Measurements from ENCODE around the gene ZFPL1. TPM values are rescaled to one million over a fixed set of nuclear protein-coding genes. Genes with fewer than 3 reads are reported as not detected.

The ZFPL1 gene
- total RNA-seq, 1 experiment from 2014 or later, result 42.6 TPM

DNA sequence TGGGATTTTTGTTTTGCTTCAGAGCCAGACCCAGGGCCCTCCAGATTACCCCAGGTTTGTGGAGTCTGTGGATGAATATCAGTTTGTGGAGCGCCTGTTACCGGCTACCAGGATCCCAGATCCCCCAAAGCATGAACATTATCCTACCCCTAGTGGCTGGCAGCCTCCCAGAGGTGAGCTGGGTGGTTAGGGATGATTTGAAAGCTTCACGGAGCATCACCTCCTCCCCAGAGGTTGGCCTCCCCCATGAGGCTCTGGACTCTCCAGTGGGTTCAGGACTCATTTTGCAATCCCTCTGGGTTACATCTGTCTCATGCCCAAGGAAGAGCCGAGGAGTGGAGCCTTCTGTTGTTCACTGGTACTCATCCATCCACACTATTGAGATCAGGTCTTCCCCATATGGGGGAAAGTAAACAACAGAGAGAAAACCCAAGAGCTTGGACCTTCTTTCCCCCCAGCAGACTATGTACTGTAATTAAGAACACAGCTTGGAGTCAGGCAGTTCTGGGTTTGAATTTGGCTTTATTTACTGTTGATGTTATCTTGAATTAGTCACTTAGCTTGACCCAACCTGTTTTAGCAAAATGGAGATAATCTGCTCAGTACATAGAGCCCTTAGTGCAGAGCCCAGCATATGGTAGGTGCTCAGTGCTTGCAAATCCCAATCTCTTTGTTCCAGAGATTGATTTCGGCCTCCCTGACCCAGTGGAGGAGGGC lies 40.6 kb downstream of the ZFPL1 start:
- in situ Hi-C loops (cut with HindIII; ENCODE audit: low sequenced_read_pairs), result no loop called here

GRCh38 chr11:65125197-65126056 lies 41.4 kb downstream of the ZFPL1 start:
- in situ Hi-C loops (cut with HindIII; ENCODE audit: low sequenced_read_pairs), result no loop called here
- no peak for DNase-seq (ENCODE audit: low spot score)

More for the DNA sequence above, 40.6 kb downstream of the ZFPL1 start:
- DNase-seq (ENCODE audit: low spot score), result no peak

DNA sequence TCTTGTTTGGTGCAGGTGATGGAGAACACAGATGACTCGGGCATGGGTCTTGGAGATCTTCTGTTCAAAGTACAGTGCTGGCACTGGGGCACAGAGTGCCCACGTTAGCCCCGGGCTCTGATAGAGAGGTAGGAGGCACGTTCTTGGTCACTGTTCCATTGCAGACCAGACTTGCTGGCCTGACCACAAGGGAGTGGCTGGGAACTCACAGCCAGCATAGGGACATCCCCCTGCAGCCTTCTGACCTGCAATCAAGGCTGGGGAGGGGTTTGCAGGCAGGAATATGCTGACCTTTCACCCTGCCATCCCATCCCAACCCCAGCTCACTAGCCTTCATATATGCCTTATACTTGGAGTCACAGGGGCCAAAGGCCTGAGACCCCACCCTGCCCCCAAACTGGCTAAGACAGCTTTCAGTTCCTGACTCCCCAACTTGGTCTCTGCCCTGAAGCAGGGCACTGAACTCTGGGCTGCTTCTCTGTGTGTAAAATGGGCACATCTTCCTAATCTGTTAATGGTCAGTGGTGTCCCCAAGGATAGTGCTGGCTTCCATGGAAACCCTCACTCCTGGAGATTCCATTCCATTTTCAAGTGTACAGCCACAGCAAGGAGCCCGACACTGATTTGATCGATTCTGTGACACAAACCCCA lies 42.7 kb downstream of the ZFPL1 start:
- in situ Hi-C loops (cut with HindIII; ENCODE audit: low sequenced_read_pairs), result no loop called here
- no peak for DNase-seq (ENCODE audit: low spot score)

- in situ Hi-C loops (cut with HindIII; ENCODE audit: low sequenced_read_pairs), result no loop called here
- no peak for DNase-seq (ENCODE audit: low spot score)
Observed at GRCh38 chr11:65127473-65128181, 43.6 kb downstream of the ZFPL1 start.

DNA sequence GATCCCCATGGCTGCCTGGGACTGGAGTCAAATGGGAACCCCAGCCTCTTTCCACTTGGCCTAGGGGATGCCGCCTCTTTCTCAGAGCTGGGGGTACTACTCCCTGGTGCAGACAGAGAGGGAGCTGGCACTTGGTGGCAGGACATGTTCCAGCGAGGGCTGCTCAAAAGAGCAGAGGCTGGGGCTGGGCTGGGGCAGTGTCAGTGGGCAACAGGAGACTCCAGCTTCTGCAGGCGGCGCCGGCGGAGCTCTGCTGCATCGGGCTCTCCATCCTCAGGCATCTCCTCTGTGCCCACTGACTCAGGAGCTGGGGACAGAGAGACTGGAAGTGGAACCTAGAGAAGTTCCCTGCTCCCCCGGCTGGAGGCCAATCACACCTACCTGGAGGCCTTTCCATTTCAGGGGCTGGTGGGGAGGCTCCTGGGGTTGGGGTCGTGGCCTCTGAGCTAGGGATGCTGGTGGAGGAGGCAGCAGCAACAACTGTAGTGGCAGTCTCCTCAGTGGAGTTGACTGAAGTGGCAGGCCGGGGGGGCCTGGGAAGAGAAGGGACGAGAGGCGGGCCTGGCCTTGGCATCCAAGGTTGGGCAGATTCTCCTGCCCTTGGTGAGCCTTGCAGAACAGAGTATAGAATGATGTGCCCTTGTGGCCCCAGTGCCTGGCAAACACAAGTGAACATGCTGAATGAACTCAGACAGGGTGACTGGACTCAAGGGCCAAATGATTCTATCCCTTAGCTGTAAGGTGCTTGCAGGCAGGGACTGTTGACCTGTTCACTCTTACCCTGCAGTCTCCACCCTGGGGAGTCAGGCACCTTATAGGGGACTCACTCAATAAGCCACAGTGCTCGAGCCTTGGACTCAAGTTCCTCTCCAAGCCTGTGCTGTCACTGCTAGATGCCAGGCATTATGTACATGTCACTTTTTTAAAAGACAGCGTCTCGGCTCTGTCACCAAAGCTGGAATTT lies 44.4 kb downstream of the ZFPL1 start:
- no peak for DNase-seq (ENCODE audit: low spot score)
- in situ Hi-C loops (cut with HindIII; ENCODE audit: low sequenced_read_pairs), result no loop called here

DNA sequence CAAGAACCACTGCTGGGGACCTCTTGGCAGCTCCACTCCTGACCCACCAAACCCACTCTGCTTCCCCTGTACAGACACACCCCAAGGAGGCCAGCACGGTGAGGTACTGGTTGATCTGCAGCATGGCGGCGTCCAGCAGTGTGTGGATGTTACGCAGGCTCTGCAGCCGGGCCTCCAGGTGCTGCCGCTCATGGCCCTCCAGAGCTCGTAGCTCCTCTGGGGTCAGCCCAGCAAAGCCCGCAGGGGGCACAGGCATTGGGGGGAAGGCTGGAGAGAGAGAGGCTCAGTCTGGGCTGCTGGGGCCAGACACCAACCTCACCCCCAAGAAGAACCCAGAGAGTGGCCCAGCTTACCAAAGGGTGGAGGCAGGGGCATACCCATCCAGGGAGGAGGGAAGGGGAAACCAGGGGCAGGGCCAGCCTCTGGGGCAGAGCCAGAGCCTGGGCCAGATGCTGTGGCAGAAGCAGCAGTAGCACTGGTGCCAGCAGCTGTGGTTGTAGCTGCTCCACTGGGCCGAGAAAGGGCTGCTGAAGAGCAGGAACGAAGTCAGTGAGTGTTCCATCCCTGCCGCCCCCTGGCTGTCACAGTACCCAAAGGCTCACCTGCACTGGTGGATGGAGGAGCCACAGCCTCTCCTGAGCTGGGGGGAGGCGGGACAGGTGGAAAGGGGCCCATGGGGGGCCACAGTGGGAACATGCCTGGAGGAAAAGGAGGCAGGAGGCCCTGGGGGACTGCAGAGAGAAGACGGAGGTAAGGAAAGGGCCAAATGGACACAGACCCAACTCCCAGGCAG lies 45.8 kb downstream of the ZFPL1 start:
- DNase-seq (ENCODE audit: low spot score), result no peak
- in situ Hi-C loops (cut with HindIII; ENCODE audit: low sequenced_read_pairs), result no loop called here

DNA sequence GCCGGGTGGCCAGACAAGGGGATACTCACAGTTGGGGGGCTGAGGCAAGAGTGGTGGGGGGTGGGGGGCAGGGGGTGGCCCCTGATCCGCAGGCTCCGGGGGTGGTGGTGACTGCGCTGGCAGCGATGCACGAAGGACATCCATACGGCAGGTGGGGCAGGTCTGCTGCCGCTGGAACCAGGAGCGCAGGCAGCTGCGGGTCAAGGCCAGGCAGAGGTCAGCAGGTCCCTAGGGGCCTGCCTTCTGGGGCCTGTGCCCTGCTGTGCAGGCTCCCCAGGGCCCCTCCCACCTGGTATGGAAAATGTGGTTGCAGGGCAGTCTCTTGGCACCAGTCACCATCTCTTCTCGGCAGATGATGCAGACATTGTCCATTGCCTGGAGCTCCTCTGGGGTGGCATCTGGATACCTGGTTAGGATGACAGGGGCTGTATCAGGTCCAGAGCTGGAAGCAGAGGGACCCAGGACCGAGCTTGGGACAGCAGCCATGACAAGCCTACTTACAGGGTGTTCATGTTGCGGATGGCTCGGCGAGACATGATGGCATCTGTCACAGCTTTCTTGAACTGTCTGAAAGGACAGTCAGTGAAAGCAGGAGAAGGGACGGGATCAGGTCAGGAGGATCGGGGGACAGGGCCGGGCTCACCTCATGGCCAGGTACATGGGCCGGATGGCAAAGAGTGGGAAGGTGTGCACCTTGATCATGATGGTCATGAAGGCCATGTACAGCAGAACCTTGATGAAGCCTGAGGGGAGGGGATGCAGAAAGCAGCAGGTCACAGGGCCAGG lies 46.8 kb downstream of the ZFPL1 start:
- in situ Hi-C loops (cut with HindIII; ENCODE audit: low sequenced_read_pairs), result no loop called here
- DNase-seq (ENCODE audit: low spot score), result no peak

GRCh38 chr11:65131417-65131776 lies 47.4 kb downstream of the ZFPL1 start:
- DNase-seq (ENCODE audit: low spot score), result no peak
- in situ Hi-C loops (cut with HindIII; ENCODE audit: low sequenced_read_pairs), result no loop called here

DNA sequence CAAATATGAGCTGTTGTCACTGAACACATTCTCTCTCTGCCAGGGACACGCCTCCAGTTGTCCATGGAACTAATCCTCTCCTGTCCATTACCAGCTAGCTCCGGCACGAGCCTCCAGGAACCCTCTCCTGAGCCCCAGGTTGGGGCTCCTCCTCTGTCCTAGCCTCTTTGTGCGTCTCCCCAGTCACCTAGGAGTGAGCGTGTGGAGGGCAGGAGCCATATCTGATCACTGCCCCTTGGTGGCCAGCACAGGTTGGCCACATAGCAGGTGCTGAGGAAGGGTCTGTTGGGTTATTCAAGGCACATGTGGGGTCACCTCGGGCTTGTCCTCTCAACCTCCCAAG lies 47.8 kb downstream of the ZFPL1 start:
- in situ Hi-C loops (cut with HindIII; ENCODE audit: low sequenced_read_pairs), result no loop called here
- no peak for DNase-seq (ENCODE audit: low spot score)

GRCh38 chr11:65132238-65132987 lies 48.4 kb downstream of the ZFPL1 start:
- in situ Hi-C loops (cut with HindIII; ENCODE audit: low sequenced_read_pairs), result no loop called here
- no peak for DNase-seq (ENCODE audit: low spot score)

DNA sequence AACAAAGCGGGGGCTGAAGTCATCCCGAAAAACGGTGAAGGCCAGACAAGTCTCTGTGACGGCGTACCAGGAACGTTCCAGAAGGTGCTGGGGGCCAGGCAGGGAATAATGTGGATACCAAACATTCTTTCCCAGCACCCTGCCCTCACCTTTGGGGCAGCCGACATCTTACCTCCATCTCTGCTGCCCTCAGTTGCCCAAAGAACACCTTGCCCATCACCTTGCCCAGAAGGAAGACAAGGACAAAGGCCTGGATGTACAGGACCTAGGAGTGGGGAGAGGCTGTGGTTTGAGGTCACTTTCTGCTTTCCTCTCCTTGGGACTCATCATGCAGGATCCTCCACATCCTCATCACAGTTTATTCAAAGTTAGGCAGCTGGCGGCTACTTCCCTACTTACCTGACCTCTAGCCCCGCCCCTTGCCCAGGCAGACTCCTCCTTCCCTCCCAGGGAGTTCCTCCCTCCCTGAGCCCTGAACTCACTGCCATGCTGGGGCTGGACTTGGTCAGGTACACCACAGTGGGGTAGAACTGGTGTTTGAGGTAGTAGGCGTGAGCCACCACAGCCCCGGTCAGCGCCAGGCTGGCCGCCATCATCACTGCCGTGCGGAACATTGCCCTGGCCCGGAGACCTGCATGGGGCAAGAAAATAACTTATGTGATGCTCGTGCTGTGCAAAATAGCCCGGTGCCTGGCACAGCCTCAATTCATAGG lies 49.1 kb downstream of the ZFPL1 start:
- in situ Hi-C loops (cut with HindIII; ENCODE audit: low sequenced_read_pairs), result no loop called here
- no peak for DNase-seq (ENCODE audit: low spot score)

DNA sequence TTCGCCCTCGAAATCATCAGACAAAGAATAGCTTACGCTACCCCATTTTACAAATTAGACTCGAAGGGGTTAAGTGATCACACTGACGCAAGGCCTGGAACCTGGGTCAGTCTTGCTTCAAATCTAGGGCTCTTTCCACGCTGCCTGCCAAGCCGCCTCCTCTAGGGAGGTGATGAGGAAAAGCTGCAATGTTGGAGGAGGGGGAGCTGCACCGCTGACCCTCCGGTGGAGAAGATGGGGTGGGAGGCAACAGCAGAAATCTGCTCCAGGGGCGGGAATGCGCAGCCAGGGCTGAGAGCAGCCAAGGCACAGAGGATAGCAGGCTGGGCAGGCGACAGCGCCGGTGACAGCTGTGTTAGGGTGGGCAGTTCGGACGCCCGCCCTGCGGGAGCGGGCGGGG lies 49.7 kb downstream of the ZFPL1 start:
- no peak for DNase-seq (ENCODE audit: low spot score)
- in situ Hi-C loops (cut with HindIII; ENCODE audit: low sequenced_read_pairs), result no loop called here

GRCh38 chr11:65134240-65134951 lies 50.4 kb downstream of the ZFPL1 start, which contains the start of gene SYVN1:
SYVN1 (minus strand) TSS chr11:65134519; CDS start chr11:65133601, 918 bp downstream.
- in situ Hi-C loops (cut with HindIII; ENCODE audit: low sequenced_read_pairs), result no loop called here
- DNase-seq (ENCODE audit: low spot score), result peak; percentile 86

DNA sequence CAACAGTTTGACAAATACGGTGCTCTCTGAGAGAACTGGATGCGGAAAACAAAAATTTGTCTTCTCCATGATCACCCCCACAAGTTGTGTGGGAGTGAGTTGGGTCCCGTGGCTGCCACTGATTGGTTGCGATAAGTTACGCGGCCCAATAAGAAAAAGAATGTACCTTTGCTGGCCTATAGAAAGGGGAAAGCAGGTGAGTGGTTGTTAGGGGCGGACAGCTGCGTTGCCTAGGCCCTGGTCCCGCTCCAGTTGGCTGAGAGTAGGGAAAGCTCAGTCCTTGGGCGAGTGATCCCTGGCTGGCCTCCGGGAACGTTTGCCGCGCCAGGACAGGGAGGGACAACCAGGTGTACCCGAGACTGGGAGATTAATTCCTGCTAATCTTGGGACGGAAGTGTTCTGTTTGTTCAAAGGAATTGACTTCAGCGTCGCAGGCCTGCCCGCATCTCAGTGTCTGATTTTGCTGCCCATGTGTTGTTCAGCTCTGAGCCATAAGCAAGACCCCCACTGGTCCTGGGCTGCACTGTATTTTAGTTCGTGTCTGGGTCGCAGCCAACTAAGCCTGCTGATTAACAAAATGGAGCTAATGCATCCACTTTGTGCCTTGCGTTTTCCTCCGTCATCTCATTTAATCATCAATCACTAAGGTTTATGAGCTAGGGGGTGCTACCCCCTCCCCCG lies 51.1 kb downstream of the ZFPL1 start:
- peak; percentile 99 for DNase-seq (ENCODE audit: low spot score)
- in situ Hi-C loops (cut with HindIII; ENCODE audit: low sequenced_read_pairs), result no loop called here
